HG02678 (cell line): ENCODE measurements around the gene FLYWCH2.
"Not testable (repeated sequence)": the region's sequence is repeated elsewhere in the genome, so short reads cannot be mapped to it uniquely, and the experiment has no call there.

ENCODE experiments used
- ATAC-seq: cut with Tn5 transposase; IDR thresholded peaks from one replicate; pipeline ENCODE4 v1.9.1; 2021; ENCODE audit warnings: mild to moderate bottlenecking, moderate library complexity; ENCODE audit not compliant: unreplicated experiment

FLYWCH2 gene

DNA sequence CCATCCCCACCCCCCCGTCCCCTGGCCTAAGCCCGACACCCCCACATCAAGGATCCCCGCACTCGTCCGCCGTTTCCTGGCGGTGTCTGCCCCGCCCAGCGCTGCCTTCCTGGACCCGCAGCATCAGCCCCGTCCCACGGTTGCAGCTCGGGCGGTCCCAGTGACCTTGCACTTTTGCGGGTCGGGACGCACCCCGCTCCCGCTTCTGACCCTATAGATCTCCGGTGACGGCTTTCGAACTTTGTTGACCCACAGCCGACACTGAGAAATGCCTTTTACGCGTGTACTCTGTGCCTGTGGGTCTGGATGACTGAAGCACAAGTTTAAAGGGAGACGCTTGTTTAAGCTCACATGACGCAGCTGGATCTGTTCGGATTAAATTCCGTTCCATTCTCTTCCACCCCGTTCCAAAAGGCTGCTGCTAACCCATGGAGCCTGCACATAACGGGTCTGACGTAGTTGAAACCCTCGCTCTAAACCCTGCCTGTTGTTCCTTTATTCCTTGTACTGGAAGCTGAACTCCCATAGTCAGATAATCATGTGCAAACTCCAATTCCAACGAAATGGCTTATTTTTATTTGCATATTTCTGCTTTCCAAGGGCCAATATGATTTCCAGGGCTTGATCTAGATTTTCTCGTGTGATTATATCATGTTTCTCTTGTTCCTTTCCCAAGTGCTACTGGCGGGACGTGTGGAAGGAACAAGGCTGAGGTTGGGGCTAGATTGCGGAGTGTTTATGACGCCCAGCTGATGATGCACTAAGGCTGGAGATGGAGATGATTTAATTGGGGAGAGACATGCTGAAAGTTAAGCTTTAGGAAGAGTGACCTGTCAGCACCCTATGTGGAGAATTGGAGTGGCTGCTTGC lies 29.6 kb downstream of the FLYWCH2 start:
- peak; percentile 28 for ATAC-seq

DNA sequence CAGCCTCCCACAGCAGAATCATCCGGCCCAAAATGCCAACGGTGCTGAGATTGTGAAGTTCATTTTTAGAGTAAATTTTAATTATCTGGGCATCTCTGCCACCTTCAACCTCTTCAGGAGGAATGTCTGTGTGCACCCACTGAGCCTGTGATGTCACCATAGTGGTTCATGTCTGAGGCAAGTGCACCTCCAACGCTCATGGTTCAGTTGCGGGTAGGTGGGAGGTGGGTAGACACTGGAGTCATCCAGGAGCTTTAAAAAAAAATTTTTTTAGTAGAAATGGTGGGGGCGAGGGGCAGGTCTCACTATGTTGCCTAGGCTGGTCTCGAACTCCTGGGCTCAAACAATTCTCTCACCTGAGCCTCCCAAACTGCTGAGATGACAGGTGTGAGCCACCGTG lies 30.6 kb downstream of the FLYWCH2 start:
- ATAC-seq: no peak

- no peak for ATAC-seq
These were observed 31.2 kb downstream of the FLYWCH2 start for GRCh38 chr16:2914233-2914632.

DNA sequence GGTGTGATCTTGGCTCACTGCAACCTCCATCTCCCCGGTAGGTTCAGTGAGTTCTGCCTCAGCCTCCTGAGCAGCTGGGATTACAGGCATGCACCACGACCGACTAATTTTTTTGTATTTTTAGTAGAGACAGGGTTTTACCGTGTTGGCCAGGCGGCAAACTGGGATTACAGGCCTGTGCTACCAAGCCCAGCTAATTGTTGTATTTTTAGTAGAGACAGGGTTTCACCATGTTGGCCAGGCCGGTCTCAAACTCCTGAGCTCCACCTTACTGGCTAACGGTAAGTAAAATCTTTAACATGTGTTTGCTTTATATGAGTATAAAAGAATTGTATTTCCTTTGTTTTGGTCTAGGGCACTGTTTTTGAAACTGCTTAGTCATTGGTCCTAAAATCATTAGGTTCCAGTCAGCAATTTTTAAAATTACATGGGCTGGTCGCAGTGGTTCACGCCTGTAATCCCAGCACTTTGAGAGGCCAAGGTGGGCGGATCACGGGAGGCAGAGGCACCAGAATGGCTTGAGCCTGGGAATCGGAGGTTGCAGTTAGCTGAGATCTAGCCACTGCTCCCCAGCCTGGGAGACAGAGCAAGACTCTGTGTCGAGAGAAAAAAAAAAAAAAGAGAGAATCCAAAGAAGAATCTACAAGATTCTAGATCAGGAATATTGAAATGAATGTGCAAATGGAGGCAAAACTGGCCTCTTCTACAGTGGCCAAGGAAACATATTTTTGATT lies 32.3 kb downstream of the FLYWCH2 start:
- ATAC-seq: no peak

DNA sequence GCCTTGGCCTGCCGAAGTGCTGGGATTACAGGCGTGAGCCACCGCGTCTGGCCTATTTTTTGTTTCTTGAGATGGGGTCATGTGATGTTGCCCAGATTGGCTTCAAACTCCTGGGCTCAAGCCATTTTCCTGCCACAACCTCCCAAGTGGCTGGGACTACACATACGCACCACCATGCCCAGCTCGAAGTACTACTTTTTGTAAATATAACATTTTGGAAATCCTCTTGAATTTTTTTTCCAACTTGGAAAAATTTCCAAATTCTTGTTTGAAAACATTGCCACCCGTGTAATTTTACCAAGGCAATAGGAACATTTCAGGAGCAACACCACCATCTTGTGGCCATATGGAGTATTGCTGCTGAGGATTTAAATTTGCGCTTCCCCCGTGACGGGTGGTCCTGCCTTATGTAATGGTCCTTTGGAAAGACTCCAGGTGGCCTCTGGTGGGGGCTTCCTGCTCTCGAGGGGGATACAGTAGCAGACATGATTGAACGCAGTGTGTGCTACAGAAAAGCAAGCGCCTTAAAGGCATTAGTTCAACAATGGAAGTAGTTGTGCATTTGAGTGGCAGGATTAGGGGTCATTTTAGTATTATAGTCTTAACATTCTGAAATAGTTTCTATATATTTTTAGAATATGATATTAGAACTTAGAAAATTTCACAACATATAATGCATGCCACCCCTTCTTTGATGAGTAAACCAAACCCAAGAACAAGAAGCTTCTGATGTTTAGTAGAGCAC lies 36.7 kb downstream of the FLYWCH2 start:
- ATAC-seq: no peak

DNA sequence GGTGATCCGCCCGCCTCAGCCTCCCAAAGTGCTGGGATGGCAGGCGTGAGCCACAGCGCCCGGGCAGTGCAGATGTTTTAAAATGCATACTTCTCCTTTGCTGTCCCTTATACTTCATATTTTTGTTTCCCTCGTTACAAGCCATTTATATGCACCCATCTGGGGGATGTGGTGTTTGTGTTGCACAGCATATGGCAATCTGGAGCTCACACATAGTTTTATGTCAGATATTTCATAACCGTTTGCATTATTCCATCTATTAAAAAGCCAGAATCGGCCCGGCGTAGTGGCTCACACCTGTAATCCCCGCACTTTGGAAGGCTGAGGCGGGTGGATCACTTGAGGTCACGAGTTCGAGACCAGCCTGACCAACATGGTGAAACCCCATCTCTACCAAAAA lies 40.5 kb downstream of the FLYWCH2 start:
- ATAC-seq: no peak

DNA sequence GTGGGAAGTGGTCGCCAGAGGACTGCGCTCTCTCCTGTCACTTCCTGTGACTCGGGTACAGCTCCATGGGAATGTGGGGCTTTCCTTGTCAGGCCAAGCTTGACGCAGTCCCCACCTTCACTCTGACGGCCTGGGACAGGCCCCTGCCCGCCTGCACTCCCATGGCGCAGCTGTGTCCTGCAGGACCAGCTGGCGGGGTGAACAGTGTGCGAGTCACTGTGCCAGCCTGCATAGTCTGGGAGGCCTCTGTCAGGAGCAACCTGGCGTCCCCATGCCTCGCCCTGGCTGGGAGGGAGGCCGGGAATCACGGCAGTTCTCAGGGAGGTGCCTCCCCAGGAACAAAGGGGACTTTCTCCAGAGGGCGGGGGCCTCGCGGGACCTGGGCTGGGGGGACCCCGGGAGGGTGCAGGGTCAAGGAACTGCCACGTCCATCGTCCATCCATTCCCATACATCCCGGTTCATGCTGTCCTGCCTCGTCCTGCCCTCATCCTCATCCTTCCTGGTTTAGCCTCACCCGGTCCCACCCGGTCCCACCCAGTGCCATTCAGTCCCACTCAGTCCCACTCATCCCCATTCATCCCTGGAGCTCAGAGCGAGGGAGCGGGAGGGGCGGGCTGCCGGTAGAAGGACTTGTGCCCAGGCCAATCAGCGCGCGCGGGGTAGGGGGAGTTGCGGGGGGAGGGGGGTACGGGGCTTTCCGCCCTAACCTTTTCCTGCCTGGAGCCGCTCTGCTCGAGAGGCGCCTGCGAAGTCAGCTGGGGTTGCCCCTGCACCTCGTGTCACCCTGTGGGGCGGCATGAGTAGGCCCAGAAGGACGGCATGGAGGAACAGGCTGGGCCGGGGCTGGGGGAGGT lies 42.1 kb downstream of the FLYWCH2 start:
- ATAC-seq: no peak

DNA sequence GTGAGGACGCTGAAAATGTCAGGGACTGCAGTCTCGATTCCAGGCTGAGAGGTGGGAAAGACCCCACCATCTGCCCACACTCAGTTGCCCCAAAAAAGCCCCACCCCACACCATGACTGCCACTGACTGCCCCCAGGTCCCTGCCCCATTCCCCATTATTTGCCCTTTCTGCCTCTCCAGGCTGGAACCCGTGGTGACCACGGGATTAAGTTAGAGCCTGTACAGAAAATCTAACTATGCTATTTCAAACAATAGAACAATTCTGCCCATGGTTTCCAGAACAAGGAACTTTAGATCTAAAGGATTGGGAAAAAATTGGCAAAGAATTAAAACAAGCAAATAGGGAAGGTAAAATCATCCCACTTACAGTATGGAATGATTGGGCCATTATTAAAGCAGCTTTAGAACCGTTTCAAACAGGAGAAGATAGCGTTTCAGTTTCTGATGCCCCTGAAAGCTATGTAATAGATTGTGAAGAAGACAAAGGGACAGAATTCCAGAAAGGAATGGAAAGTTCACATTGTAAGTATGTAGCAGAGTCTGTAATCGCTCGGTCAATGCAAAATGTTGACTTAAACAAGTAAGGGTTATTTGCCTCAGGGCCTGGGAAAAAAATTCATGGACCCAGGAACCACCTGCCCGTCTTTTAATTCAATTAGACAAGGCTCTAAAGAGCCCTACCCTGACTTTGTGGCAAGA lies 43.1 kb downstream of the FLYWCH2 start:
- no peak for ATAC-seq

- ATAC-seq: no peak
These were observed 43.6 kb downstream of the FLYWCH2 start for GRCh38 chr16:2926650-2926999.

DNA sequence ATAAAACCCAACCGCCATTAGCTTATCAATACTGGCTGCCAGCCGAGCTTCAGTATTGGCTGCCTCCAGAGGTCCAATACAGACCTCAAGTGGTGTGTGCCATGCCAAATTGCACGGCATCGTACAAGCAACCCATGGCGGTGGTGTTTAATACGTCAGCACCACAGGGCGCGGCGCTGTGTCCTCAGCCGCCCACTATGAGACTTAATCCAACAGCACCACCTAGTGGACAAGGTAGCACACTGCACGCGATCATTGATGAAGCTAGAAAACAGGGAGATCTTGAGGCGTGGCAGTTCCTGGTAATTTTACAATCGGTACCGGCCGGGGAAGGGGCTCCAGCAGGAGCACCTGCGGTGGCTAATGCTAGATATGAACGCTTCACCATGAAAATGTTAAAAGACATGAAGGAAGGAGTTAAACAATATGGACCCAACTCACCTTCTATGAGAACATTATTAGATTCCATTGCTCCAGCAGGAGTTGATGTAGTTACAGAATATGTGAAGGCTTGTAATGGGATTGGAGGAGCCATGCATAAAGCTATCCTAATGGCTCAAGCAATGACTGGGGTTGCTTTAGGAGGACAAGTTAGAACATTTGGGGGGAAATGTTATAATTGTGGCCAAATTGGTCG lies 44.1 kb downstream of the FLYWCH2 start:
- ATAC-seq: peak; percentile 52

- not testable (repeated sequence) for ATAC-seq
These were observed 45.1 kb downstream of the FLYWCH2 start for GRCh38 chr16:2928151-2928550.

GRCh38 chr16:2928796-2929195 lies 45.8 kb downstream of the FLYWCH2 start:
- ATAC-seq: no peak

DNA sequence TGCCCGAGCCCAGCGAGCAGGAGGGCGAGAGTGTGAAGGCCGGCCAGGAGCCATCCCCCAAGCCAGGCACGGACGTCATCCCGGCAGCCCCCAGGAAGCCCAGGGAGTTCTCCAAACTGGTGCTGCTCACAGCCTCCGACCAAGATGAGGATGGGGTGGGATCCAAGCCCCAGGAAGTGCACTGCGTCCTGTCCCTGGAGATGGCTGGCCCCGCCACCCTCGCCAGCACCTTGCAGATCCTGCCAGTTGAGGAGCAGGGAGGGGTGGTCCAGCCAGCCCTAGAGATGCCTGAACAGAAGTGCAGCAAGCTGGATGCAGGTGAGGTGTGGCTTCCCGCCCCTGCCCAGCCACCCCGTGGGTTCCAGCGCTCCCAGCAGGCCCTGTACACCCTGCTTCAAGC lies 46.7 kb downstream of the FLYWCH2 start:
- no peak for ATAC-seq

GRCh38 chr16:2930236-2930635 lies 47.2 kb downstream of the FLYWCH2 start:
- ATAC-seq: no peak

DNA sequence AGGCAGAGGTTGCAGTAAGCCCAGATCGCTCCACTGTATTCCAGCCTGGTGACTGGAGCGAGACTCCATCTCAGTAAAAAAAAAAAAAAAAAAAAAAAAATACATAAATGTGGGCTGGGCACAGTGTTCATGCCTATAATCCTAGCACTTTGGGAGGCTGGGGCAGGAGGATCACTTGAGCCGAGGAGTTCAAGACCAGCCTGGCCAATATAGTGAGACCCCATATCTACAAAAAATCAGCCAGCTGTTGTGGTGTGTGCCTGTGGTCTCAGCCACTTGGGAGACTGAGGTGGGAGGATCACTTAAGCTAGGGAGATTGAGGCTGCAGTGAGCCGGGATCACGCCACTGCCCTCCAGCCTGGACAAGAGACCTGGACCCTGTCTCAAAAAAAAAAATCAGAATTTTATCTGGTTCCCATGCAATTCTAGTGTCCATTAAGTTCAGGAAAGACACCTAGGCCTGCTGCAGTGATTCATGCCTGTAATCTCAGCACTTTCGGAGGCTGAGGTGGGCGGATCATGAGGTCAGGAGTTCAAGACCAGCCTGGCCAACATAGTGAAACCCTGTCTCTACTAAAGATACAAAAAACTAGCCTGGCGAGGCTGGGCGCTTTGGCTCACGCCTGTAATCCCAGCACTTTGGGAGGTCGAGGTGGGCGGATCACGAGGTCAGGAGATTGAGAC lies 48.4 kb downstream of the FLYWCH2 start:
- ATAC-seq: not testable (repeated sequence)

GRCh38 chr16:2933136-2933535 lies 50.1 kb downstream of the FLYWCH2 start:
- ATAC-seq: no peak

GRCh38 chr16:2933701-2934100 lies 50.7 kb downstream of the FLYWCH2 start:
- no peak for ATAC-seq

GRCh38 chr16:2934450-2934849 lies 51.4 kb downstream of the FLYWCH2 start:
- ATAC-seq: no peak

GRCh38 chr16:2936436-2937011 lies 53.5 kb downstream of the FLYWCH2 start:
- ATAC-seq: no peak
